H9 (cell line): ENCODE data around the gene RANBP3. TPM values are rescaled to one million over a fixed set of nuclear protein-coding genes. Genes with fewer than 3 reads are reported as not detected.

ENCODE experiments used
- DNase-seq: peaks from one replicate; pipeline ENCODE4 v3.0.0-alpha.2; 2017
- H2AFZ ChIP-seq: one replicate; pipeline ENCODE4 v1.6.1; 2013; ENCODE audit warnings: mild to moderate bottlenecking, low read length, control low read depth, moderate library complexity
- H2AK5ac ChIP-seq: 2 replicates; pipeline ENCODE4 v1.6.1; 2013; ENCODE audit warnings: low read length, control low read depth, mixed read lengths; ENCODE audit not compliant: insufficient read length
- H2BK120ac ChIP-seq: one replicate; pipeline ENCODE4 v1.6.1; 2013; ENCODE audit warnings: low read depth, mild to moderate bottlenecking, low read length, control low read depth, inconsistent platforms; ENCODE audit not compliant: poor library complexity, severe bottlenecking
- H2BK12ac ChIP-seq: 2 replicates; pipeline ENCODE4 v1.6.1; 2013; ENCODE audit warnings: low read length, control low read depth, mixed read lengths, low read depth; ENCODE audit not compliant: insufficient read length
- H2BK15ac ChIP-seq: 2 replicates; pipeline ENCODE4 v1.6.1; 2013; ENCODE audit warnings: low read depth, low read length, control low read depth
- H2BK20ac ChIP-seq: one replicate; pipeline ENCODE4 v1.6.1; 2013; ENCODE audit warnings: low read depth, mild to moderate bottlenecking, low read length, control low read depth, inconsistent platforms; ENCODE audit not compliant: poor library complexity, severe bottlenecking
- H2BK5ac ChIP-seq: 2 replicates; pipeline ENCODE4 v1.6.1; 2013; ENCODE audit warnings: low read length, control low read depth, mixed read lengths; ENCODE audit not compliant: insufficient read length
- H3K14ac ChIP-seq: 2 replicates; pipeline ENCODE4 v1.6.1; 2013; ENCODE audit warnings: low read length, control low read depth; ENCODE audit not compliant: insufficient read depth
- H3K18ac ChIP-seq: 2 replicates; pipeline ENCODE4 v1.6.1; 2013; ENCODE audit warnings: low read depth, mild to moderate bottlenecking, mixed read lengths, low read length, control low read depth; ENCODE audit not compliant: insufficient read length
- H3K23ac ChIP-seq: 2 replicates; pipeline ENCODE4 v1.6.1; 2013; ENCODE audit warnings: low read length, control low read depth, mixed read lengths, low read depth; ENCODE audit not compliant: insufficient read length
- H3K23me2 ChIP-seq: 2 replicates; pipeline ENCODE4 v1.6.1; 2013; ENCODE audit warnings: low read depth, mild to moderate bottlenecking, mixed read lengths, low read length, control low read depth; ENCODE audit not compliant: insufficient read length, poor library complexity, severe bottlenecking
- H3K27ac ChIP-seq: 2 replicates; pipeline ENCODE4 v1.5.1; 2013; ENCODE audit warnings: low read length, control low read depth, mixed read lengths, low read depth; ENCODE audit not compliant: insufficient read length
- H3K27me3 ChIP-seq: 2 replicates; pipeline ENCODE4 v1.6.1; 2013; ENCODE audit warnings: low read length, control low read depth, inconsistent platforms; ENCODE audit not compliant: insufficient read depth
- H3K4ac ChIP-seq: 2 replicates; pipeline ENCODE4 v1.6.1; 2013; ENCODE audit warnings: low read depth, mild to moderate bottlenecking, control low read depth, inconsistent platforms, low read length, moderate library complexity
- H3K4me1 ChIP-seq: 2 replicates; pipeline ENCODE4 v1.6.1; 2013; ENCODE audit warnings: low read length, control low read depth, inconsistent platforms; ENCODE audit not compliant: insufficient read depth
- H3K4me2 ChIP-seq: 2 replicates; pipeline ENCODE4 v1.6.1; 2013; ENCODE audit warnings: low read length, control low read depth, mixed read lengths; ENCODE audit not compliant: insufficient read length, insufficient read depth
- H3K56ac ChIP-seq: 2 replicates; pipeline ENCODE4 v1.6.1; 2013; ENCODE audit warnings: low read depth, mild to moderate bottlenecking, mixed read lengths, low read length, control low read depth; ENCODE audit not compliant: insufficient read length
- H3K79me1 ChIP-seq: 2 replicates; pipeline ENCODE4 v1.6.1; 2013; ENCODE audit warnings: low read depth, mild to moderate bottlenecking, moderate library complexity, low read length, control low read depth, inconsistent platforms; ENCODE audit not compliant: insufficient read depth, poor library complexity, severe bottlenecking
- H3K79me2 ChIP-seq: 2 replicates; pipeline ENCODE4 v1.6.1; 2013; ENCODE audit warnings: low read length, control low read depth, inconsistent platforms; ENCODE audit not compliant: insufficient read depth
- H3K9ac ChIP-seq: 2 replicates; pipeline ENCODE4 v1.6.1; 2013; ENCODE audit warnings: low read length, control low read depth, mixed read lengths; ENCODE audit not compliant: insufficient read length; ENCODE audit errors: extremely low read depth
- H3K9me3 ChIP-seq: one replicate; pipeline ENCODE4 v1.6.1; 2013; ENCODE audit warnings: low read depth, low read length, inconsistent platforms; ENCODE audit not compliant: control insufficient read depth
- H3T11ph ChIP-seq: one replicate; pipeline ENCODE4 v1.6.1; 2013; ENCODE audit warnings: mild to moderate bottlenecking, low read length, control low read depth, inconsistent platforms
- H4K20me1 ChIP-seq: one replicate; pipeline ENCODE4 v1.6.1; 2013; ENCODE audit not compliant: control insufficient read depth, insufficient read length, insufficient read depth
- H4K5ac ChIP-seq: 2 replicates; pipeline ENCODE4 v1.6.1; 2013; ENCODE audit warnings: low read depth, mild to moderate bottlenecking, mixed read lengths, low read length, control low read depth; ENCODE audit not compliant: insufficient read length
- H4K8ac ChIP-seq: replicated peaks from 2 replicates; pipeline ENCODE4 v1.6.1; 2013; ENCODE audit warnings: low read length, control low read depth, mixed read lengths, low read depth; ENCODE audit not compliant: insufficient read length
- H4K91ac ChIP-seq: 2 replicates; pipeline ENCODE4 v1.6.1; 2013; ENCODE audit warnings: low read depth, mild to moderate bottlenecking, moderate library complexity, mixed read lengths, low read length, control low read depth; ENCODE audit not compliant: insufficient read length
- H3K27ac Mint-ChIP-seq, 3 experiments: 2 replicates in 2 of 3; 3 replicates in 1 of 3; pipeline ENCODE4 v1.8.0; 2020 to 2021; ENCODE audit warnings: mixed read lengths in 3 of 3, mild to moderate bottlenecking in 1 of 3, moderate library complexity in 1 of 3
- H3K27me3 Mint-ChIP-seq: 2 replicates; pipeline ENCODE4 v1.8.0; 2021; ENCODE audit warnings: low read depth, mild to moderate bottlenecking, moderate library complexity, mixed read lengths
- H3K36me3 Mint-ChIP-seq, 3 experiments: 2 replicates in 2 of 3; 3 replicates in 1 of 3; pipeline ENCODE4 v1.8.0; 2020 to 2021; ENCODE audit warnings: low read depth in 3 of 3, mixed read lengths in 3 of 3; ENCODE audit not compliant: insufficient read depth in 1 of 3
- H3K4me1 Mint-ChIP-seq, 2 experiments: 2 replicates each; pipeline ENCODE4 v1.8.0; 2020; ENCODE audit warnings: mixed read lengths in 2 of 2
- H3K4me3 Mint-ChIP-seq, 2 experiments: 2 replicates in 1 of 2; 3 replicates in 1 of 2; pipeline ENCODE4 v1.8.0; 2020 to 2021; ENCODE audit warnings: mild to moderate bottlenecking in 2 of 2, mixed read lengths in 2 of 2, moderate library complexity in 1 of 2
- H3K9me3 Mint-ChIP-seq, 2 experiments: 2 replicates in 1 of 2; 3 replicates in 1 of 2; pipeline ENCODE4 v1.8.0; 2020; ENCODE audit warnings: mild to moderate bottlenecking in 2 of 2, mixed read lengths in 2 of 2, moderate library complexity in 1 of 2
- CTCF ChIP-seq: fragments of 200-600 bp; sonication (generic); conservative IDR thresholded peaks from 3 replicates; pipeline ENCODE4 v1.8.0; 2021; ENCODE audit warnings: antibody characterized with exemption, mild to moderate bottlenecking
- WGBS: extraction: QIAGEN DNeasy Blood & Tissue Kit; methylation state at CpG from one replicate; pipeline ENCODE4 v1.1.7; 2013; ENCODE audit warnings: missing lambda C conversion rate, low lambda C conversion rate, mixed read lengths; ENCODE audit not compliant: insufficient read length; ENCODE audit errors: extremely low coverage; 5-methylcytosine and 5-hydroxymethylcytosine counted together
- total RNA-seq: library from RNA; stranded (reverse); gene quantifications from 2 replicates; pipeline ENCODE4 v1.2.1, GENCODE V29; 2021

The RANBP3 gene
- total RNA-seq, 1 experiment from 2014 or later = 86.5 TPM

- Histone ChIP-seq H3K4me2 (no peak overlapping the region), H3K14ac (no peak overlapping the region), H3K23ac (no peak overlapping the region), H4K91ac (no peak overlapping the region), H3K9ac (no peak overlapping the region), H2AK5ac (no peak overlapping the region), H4K20me1 (no peaks in the 10 kb centered on the region), H2BK120ac (no peak overlapping the region), H4K8ac (no peak overlapping the region), H2BK12ac (no peak overlapping the region), H2AFZ (no peak overlapping the region), H2BK15ac (no peak overlapping the region), H3K79me2 (no peaks in the 10 kb centered on the region), H3K27me3 (no peaks in the 10 kb centered on the region), H4K5ac (no peak overlapping the region), H2BK20ac (no peak overlapping the region), H3K18ac (no peak overlapping the region), H3K4me1 (no peaks in the 10 kb centered on the region), H3K4ac (no peak overlapping the region), H3K9me3 (no peaks in the 10 kb centered on the region), H3K27ac (no peak overlapping the region), H3K56ac (no peak overlapping the region), H2BK5ac (no peak overlapping the region), H3K23me2 (no peaks in the 10 kb centered on the region), H3K79me1 (no peaks in the 10 kb centered on the region), H3T11ph (no peak overlapping the region)
- no peak for DNase-seq
- H3K36me3 Mint-ChIP-seq = no peaks in the 10 kb centered on the region; a peak in 1 of 7 replicates
- H3K27ac Mint-ChIP-seq = no peak overlapping the region
- peaks cover 0 to 15% of the 10 kb centered on the region in 2 experiments; a peak in 2 of 4 replicates for H3K4me1 Mint-ChIP-seq
- no peak for TF ChIP-seq CTCF
- H3K9me3 Mint-ChIP-seq = no peaks in the 10 kb centered on the region
- H3K27me3 Mint-ChIP-seq = peaks cover 42% of the 10 kb centered on the region
- no peak overlapping the region for H3K4me3 Mint-ChIP-seq
- WGBS = no CpG with 5 or more reads among the region's 13 CpGs
Observed at GRCh38 chr19:6014551-6015135, 36.7 kb upstream of the RANBP3 start.
